ENCODE results near the gene FAM177A1.

GRCh38 chr14:35044939-35045797 lies 904 bp upstream of the FAM177A1 start:
- TF ChIP-seq CTCF (IDR thresholded peaks at IDR 0.05): no peak
- no peak for TF ChIP-seq POLR2A (IDR thresholded peaks at IDR 0.05)
